Measurements from ENCODE around the gene HARS2.
A peak's percentile ranks its signal among the peaks of the same experiment; 100 is the strongest.
"Not testable (repeated sequence)": the region's sequence is repeated elsewhere in the genome, so short reads cannot be mapped to it uniquely, and the experiment has no call there.

Gene HARS2, protein sequence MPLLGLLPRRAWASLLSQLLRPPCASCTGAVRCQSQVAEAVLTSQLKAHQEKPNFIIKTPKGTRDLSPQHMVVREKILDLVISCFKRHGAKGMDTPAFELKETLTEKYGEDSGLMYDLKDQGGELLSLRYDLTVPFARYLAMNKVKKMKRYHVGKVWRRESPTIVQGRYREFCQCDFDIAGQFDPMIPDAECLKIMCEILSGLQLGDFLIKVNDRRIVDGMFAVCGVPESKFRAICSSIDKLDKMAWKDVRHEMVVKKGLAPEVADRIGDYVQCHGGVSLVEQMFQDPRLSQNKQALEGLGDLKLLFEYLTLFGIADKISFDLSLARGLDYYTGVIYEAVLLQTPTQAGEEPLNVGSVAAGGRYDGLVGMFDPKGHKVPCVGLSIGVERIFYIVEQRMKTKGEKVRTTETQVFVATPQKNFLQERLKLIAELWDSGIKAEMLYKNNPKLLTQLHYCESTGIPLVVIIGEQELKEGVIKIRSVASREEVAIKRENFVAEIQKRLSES
- long read RNA-seq, donor 1, transcript HARS2-201 (13 exons, 2,510 nt), result major isoform, 7 of 8 reads
- long read RNA-seq, donor 1, partial matches to known transcripts, result 0 of 8 reads
- long read RNA-seq, donor 1, other reads (novel, unspliced or antisense), result 0 of 8 reads
- long read RNA-seq, donor 2, partial matches to known transcripts, result 0 of 3 reads
- long read RNA-seq, donor 2, other reads (novel, unspliced or antisense), result 0 of 3 reads
- long read RNA-seq, donor 3, partial matches to known transcripts, result 0 of 3 reads
- long read RNA-seq, donor 3, other reads (novel, unspliced or antisense), result 0 of 3 reads
- long read RNA-seq, donor 4, transcript HARS2-201 (13 exons, 2,510 nt), result major isoform, 5 of 6 reads
- long read RNA-seq, donor 4, partial matches to known transcripts, result 0 of 6 reads
- long read RNA-seq, donor 4, other reads (novel, unspliced or antisense), result 0 of 6 reads
- long read RNA-seq, donor 5, transcript HARS2-201 (13 exons, 2,510 nt), result major isoform, 8 of 147 reads
- long read RNA-seq, donor 5, partial matches to known transcripts, result 116 of 147 reads
- long read RNA-seq, donor 5, other reads (novel, unspliced or antisense), result 21 of 147 reads
- long read RNA-seq, donor 6, partial matches to known transcripts, result 31 of 47 reads
- long read RNA-seq, donor 6, other reads (novel, unspliced or antisense), result 14 of 47 reads
- long read RNA-seq, donor 7, transcript HARS2-201 (13 exons, 2,510 nt), result major isoform, 6 of 46 reads
- long read RNA-seq, donor 7, partial matches to known transcripts, result 39 of 46 reads
- long read RNA-seq, donor 7, other reads (novel, unspliced or antisense), result 0 of 46 reads
- long read RNA-seq, donor 8, transcript HARS2-201 (13 exons, 2,510 nt), result major isoform, 8 of 10 reads
- long read RNA-seq, donor 8, partial matches to known transcripts, result 0 of 10 reads
- long read RNA-seq, donor 8, other reads (novel, unspliced or antisense), result 0 of 10 reads

DNA sequence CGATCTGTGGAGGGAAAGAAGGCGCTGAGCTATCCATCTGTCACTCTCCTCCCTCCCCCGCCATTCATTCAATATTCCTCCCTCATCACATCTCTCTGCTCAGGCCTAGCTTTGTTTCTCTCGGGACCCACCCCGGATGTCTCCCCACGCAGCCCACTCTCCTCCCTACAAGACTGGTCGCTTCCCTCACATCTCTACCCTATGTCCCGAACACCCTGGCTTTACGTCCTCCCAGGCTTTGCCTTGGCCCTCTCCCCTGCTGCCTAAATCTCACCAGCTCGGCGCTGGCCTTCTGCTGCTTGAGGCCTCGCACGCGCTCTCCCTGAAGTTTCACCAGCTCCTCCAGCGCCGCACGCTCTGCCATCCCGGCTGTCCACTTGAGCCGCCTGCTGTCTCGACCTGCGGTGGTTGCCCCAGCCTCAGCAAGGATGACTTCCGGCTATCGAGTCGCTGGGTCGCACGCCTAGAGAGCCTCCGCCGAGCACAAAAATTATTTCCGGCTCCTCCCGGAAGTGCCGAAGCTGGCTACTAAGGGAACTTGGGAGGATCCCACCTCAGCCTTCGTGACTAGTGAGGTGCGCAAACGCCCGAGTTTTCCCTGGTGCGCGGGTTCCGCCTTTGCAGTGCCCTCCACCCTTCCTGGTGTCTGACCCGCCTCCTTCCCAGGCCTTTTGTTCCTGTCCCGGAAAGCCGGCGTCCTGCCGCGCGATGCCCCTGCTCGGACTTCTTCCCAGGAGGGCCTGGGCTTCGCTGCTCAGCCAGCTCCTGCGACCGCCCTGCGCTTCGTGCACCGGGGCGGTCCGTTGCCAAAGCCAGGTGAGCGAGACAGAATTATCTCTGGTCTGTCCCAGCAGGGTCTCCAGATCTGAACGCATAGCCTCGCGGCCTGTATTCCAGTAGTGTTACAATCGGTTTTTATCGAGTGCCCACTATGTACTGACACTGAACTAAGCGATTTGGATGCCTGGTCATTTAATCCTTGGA is at the start of gene HARS2, which contains the start of gene HARS1:
Gene HARS2 (plus strand): TSS at position 515 of the 984 bp plus-strand sequence. CDS start 194 bp downstream, at position 709.
Gene HARS1 (minus strand): TSS at position 430 of the 984 bp plus-strand sequence. CDS start 66 bp downstream, at position 364.
- peak; percentile 87 for DNase-seq

DNA sequence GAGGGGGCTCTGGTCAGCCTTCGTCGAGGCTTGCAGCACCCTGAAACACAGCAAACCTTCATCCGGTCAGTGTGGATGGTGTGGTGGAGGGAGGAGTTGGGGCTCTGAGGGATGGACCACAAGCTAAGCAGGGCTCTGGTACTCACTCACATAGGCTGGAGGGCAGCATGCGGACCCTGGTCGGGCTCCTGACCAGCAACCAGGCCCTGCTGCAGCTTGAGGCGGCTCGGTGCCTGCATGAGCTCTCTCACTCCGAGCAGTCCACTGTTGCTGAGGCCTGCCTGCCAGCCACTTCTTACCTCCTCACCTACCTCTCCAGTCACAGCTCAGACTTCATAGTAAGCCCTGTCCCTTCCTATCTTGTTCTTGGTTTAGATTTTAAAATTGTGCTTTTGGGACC is 49.5 kb upstream of the HARS2 start:
- DNase-seq, result no peak

DNA sequence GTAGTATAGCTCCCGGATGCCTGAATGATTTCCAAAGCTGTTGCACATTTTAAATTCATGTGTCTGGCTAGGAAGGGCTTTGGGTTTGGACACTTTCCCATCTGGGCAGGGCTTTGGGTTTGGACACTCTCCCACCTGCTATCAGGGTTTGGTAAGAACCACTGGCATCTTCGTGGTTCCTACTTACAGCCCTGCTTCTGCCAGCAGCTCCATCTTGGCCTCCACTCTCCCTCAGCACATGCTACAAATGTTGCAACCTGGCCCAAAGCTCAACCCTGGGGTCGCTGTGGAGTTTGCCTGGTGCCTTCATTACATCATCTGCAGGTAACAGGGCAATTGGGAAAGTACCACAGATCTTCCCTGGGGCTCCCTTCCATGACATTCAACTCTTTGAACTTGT is 48.5 kb upstream of the HARS2 start:
- DNase-seq, result no peak

DNA sequence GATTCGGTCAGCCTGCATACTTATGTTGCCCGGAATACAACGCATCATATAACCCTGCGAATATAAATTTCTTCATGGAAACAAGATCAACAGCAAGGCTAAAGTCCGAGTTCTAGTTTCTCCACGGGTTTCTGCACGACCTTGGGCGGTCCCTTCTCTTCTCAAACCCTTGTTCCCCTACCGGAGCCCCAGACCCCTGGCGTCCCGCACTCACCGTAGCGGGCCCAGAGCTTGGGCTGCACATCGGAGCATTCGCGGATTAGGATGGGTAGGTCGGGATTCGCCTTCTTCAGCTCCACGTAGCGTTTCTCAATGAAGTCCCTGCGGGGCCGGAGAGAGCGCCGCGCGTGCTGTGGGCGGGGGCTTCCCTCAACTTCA is 44.2 kb upstream of the HARS2 start:
- DNase-seq, result no peak

DNA sequence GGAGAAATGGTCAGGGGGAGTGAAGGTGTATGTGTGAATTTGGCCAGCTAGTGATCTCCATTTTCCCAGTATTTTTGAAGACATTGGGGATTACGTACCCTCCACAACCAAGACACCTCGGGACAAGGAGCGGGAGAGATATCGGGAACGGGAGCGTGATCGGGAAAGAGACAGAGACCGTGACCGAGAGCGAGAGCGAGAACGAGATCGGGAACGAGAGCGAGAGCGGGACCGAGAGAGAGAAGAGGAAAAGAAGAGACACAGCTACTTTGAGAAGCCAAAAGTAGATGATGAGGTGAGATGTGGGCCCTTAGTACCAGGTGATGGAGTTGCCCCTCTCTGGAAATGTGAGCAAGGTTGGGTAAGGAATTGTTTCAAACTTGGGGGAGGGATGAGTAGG is 32.4 kb upstream of the HARS2 start:
- DNase-seq, result no peak

DNA sequence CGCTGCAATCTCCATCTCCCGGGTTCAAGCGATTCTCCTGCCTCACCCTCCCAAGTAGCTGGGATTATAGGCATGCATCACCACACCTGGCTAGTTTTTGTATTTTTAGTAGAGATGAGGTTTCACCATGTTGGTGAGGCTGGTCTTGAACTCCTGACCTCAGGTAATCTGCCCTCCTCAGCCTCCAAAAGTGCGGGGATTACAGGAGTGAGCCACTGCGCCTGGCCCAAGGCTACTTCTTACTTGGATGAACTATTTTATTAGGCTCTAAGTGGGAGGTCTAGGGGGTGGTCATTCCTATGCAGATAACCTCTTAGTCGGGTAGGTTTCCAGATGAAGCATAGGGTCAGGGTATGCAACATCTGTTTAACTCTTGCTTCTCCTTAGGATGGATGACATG is 30.9 kb upstream of the HARS2 start:
- DNase-seq, result not testable (repeated sequence)

DNA sequence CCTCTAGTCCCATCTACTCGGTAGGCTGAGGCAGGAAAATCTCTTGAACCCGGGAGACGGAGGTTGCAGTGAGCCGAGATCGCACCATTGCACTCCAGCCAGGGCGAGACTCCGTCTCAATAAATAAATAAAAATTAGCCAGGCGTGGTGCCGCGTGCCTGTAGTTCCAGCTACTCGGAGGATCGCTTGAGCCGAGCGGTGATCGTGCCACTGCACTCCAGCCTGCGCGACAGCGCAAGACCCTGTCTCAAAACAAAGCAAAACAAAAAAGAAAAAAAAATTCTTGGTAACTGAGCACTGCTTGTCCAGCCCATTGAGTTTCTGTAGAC is 27.3 kb upstream of the HARS2 start:
- no peak for DNase-seq

DNA sequence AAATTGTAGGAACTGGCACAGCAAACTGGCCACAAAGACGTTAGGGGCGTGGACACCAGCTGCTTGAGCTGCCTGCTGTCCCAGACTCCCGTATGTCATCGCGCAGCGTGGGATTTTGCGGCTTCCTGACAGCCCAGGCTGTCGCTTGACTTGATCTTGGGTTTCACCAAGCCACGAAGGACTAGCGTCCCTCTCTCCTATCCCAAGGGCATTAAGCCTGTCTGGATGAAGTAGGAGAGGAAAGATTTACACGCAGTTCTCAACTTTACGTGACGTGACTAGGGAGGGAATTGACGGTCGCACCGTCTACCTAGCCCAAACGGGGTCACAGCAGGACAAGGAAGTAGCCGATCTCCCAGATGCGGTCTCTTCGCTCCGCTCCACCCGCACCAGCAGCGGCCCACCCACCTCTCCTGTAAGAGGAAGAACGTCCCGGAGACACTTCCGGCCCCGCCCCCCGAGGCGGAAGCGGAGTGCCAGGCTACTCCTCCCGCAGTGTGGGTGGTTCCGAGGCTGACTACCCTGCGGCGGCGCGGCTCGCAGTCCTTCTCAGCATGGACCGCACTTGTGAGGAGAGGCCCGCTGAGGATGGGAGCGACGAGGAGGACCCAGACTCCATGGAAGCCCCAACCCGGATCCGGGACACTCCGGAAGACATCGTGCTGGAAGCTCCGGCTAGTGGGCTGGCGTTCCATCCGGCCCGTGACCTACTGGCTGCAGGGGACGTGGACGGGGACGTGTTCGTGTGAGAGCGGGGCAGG is 26.7 kb upstream of the HARS2 start, which contains the start of gene WDR55:
Gene WDR55 (plus strand): TSS at position 546 of the 761 bp plus-strand sequence. CDS start 9 bp downstream, at position 555.
- peak; percentile 88 for DNase-seq

DNA sequence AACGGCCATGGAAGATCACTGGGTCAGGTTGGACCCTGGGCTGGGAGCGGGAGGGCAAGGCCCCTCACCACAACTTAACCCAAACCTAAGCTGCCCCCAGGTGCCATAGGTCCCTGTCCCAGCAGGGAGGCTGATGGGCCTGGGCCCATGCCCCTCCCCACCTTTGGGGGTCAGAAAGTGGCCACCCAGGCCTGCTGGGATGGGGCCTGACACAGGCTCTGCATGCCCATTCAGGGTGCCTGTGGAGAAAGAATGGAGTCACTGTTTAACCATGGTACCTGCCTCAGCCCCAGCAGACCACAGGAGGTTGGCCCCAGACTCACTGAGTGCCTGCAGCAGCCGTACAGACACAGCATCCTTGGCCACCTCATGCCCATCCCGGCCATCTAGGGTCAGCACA is 20.2 kb upstream of the HARS2 start:
- not testable (repeated sequence) for DNase-seq

DNA sequence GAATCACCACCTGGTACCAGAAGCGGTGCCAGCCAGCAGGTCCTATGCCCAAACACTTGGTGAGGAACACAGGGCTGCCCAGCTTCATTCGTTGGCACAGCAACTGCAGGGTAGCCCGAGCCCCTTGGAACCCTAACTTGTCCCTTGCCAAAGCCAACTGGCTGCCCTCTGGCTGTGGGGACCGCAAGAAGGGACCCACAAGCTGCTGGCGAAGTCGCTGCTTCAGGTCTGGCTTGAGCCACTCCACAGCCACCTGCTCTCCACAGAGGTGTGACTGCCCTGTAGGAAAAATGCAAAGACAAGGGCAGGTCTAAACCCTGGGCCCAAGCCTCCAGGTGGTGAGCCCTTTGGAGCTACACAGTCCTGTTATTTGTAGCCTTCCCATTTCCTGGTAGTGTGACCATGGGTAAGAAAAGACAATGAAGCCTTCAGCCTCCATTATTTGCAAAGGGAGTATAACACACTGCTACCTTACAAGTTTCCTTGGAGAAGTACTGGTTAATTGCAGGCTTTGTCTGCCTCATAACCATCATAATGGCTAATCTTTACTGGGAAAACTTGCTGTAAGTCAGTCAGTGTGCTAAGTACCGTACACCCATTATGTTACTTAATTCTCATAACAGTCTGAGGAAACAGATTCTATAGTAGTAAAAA is 19.7 kb upstream of the HARS2 start:
- no peak for DNase-seq

DNA sequence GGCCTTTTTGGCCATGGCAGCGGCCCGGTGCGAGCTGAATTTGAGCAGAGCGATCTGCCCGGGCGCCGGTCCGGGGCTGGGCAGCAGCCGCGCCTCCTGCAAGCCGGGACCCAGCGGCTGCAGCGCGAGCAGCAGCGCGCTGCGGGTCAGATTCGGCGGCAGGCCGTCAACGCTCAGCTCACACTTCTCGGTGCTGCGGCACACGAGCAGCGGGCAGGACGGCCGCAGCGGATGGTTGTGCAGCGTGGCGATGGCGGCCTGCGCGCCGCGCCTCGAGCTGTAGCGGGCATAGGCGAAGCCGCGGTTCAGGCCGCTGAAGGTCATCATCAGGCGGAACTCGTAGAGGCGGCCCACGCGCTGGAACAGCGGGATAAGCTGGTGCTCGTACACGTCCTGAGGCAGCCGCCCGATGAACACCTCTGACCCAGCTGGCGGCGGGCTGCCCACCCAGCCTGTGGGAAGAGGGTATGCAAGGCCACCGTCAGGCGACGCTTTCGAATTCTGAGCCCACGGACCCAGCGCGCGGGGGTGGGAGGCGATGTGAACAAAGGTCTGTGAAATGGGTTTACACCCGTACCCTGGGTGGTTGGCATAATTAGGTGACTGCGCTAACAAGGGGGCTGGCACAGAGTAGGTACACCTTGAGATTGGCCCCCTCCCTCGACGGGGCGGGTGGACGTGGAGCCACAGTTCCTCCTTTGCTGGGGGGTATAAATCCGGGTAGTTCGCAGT is 18.6 kb upstream of the HARS2 start:
- DNase-seq, result peak; percentile 52

DNA sequence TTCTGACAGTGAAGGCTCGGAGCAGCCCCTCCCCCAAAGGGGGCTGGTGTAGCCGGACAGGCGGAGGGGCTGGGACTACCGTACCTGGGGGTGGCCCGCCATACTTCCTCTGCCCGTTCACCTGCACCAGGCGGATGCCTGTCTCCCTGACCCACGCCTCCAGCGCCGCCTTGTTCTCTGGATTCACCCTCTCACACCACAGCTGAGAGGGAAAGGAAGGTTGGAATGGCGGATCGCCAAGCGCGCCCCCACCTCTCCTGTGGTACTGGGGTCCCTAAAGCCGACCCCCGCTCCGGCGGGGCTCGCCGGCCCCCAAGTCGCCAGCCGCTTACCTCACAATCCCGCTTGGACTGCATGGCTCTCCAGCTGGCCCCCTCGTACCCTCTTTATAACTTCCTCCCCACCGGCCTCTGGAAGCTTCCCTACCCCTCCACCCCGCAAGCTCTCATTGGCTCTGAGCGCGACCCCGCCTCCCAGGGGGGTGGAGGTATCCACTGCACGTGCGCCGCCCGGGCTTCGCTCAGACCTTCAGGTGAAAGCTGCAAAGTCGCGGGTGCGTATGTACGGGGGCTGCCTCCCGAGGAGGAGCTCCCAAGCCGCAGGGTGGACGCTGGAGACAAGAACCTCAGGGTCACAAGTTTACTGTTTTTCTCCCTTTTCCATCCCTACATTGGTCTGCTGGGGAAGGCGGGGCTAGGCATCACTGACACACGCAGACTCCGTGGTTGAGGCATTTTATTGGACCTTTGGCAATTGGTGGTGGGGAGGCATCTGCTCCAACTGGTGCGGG is 17.9 kb upstream of the HARS2 start, which contains the start of gene DND1:
Gene DND1 (minus strand): TSS at position 390 of the 790 bp plus-strand sequence. CDS start 34 bp downstream, at position 356.
- DNase-seq, result no peak

DNA sequence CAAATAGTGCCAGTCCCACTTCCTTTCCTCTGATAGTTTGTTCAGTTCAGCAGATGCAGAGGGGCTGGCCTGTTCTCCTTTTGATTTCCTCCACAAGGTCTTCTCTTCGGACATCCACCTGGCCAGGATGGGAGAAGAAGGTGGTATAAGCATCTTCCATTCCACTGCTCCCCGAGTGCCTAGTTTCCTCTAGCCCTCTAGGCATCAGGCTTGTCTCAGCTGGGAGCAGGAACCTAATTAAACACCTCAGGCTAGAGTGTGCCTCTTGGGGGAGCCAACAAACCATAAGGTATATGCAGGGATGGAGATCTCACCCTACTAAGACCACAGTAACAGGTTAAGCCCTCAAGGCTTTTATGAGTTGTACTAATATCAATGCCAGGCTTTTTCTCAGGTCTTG is 17.0 kb upstream of the HARS2 start:
- no peak for DNase-seq

DNA sequence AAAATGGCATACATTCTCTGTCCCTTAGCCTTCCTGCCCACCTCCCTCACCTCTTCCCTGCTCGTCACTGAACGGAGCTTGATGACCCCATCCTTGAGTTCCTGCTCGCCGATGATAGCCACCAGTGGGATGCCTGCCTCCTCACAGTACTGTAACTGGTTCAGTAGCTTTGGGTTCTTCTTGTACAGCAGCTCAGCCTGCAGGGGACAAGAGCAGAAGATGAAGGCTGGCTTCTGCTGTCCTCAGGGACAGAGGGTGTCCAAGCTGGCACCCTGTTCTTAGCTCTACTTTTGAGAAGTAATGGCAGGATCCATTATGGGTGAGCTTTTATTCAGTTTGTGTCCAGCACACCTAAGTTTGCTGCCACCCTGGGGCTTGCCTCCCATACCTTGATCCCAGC is 16.6 kb upstream of the HARS2 start:
- no peak for DNase-seq

DNA sequence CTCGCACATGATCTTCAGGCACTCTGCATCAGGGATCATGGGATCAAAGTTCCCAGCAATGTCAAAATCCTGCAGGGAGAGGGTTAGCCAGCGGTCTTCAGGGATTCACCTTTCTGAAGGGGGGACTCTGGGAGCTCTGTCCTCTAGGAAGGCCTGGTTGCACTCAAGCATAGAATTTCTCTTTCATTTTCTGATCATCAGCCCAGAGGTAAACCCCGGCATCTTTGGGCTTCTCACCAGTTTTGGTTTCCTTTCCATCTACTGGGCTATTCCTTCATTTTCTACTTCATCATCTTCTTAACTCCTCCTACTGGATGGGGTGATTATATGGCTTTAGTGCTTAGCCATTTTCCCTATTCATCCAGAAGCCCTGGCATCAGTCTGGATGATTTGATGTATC is 13.3 kb upstream of the HARS2 start:
- DNase-seq, result no peak

DNA sequence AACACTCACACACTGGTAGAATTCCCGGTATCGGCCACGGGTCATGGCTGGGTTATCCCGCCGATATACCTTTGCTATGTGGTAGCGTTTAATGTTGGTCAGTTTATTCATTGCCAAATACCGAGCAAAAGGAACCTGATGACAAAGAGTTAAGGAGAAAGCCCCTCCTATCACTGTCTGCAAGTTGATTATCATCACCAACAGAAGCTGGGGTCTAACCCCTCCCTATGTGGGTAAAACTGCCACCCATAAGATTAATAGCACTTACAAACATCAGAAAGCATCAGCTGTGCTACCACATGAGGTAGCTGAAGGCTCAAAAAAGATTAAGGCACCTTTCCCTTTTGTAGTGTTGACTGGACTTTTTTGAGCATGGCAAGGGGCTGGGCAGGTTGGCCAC is 12.3 kb upstream of the HARS2 start:
- DNase-seq, result no peak

DNA sequence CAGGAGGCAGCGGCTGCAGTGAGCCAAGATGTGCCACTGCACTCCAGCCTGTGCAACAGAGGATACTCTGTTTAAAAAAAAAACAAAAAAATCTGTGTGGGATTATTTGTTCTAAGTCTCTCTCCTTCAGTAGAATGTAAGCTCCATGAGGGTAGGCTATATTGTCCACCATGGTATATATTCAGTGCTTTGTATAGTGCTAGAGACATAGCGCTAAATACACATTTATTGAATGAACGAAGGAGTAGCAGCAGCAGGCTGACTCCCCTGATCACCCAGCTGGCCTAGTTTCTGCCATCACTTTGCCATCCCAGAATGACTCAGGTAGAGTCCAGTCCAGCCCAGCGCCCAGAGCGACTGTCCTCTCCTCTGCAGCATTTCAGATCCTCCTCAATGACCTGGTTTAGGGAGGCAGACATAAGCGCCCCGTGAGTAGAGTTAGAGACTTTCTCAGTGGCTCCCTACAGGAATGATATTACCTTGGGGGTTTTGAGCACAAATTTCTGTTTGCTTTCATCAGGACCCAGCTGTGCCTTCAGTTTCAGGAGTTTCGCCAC is 801 bp upstream of the HARS2 start:
- no peak for DNase-seq

All from right kidney (tissue), 9 donors.